ENCODE results near the gene PDE4D. TPM values are rescaled to one million over a fixed set of nuclear protein-coding genes. Genes with fewer than 3 reads are reported as not detected.
A peak's percentile ranks its signal among the peaks of the same experiment; 100 is the strongest.
"Not testable (repeated sequence)": the region's sequence is repeated elsewhere in the genome, so short reads cannot be mapped to it uniquely, and the experiment has no call there.

The PDE4D gene
- total RNA-seq, 4 donors from 2014 or later = 6.0 to 36.2 (median 10.0) TPM

DNA sequence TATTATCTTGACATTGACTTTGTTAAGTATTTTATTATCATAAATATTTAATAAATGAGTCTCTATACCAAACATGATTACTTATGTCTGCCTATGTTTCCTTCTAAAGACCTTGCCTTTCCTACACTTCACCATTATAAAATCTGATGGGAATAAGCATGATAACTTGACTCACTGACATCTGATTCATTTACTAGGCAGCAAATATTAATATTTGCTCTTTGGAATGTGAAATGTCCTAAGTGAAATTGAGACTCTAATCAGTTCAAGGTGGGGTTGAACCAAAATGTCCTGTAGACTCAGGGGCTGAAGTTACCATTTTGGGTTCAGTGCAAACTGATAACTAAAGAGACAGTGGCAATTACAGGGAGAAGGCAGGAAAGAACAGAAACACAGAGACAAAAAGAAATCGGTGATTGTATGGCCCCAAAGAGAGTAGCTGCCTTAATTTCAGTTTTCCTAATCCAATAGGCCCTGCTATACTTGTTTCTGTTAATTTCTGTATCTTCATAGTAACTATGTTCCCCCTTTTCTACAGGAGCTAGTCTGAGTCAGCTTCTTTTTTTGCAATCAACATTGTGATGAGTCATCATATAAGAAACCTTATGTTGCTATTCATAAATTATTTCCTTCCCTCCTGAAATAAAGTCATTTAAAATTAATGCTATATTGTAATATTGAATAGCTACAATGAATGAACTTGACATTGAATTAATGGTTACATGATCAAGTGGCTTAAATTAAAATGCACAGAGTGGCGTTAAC, 296.8 kb downstream of the PDE4D start:
- TF ChIP-seq, protein P1, sequence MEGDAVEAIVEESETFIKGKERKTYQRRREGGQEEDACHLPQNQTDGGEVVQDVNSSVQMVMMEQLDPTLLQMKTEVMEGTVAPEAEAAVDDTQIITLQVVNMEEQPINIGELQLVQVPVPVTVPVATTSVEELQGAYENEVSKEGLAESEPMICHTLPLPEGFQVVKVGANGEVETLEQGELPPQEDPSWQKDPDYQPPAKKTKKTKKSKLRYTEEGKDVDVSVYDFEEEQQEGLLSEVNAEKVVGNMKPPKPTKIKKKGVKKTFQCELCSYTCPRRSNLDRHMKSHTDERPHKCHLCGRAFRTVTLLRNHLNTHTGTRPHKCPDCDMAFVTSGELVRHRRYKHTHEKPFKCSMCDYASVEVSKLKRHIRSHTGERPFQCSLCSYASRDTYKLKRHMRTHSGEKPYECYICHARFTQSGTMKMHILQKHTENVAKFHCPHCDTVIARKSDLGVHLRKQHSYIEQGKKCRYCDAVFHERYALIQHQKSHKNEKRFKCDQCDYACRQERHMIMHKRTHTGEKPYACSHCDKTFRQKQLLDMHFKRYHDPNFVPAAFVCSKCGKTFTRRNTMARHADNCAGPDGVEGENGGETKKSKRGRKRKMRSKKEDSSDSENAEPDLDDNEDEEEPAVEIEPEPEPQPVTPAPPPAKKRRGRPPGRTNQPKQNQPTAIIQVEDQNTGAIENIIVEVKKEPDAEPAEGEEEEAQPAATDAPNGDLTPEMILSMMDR (IDR thresholded peaks at IDR 0.05) = no peak
- TF ChIP-seq POLR2A (IDR thresholded peaks at IDR 0.05) = no peak
- no peaks in the 10 kb centered on the region for H3K36me3 ChIP-seq
- 56 to 65% methylated on average over 2 of the region's 2 CpGs for WGBS, 2 donors
- H3K9me3 ChIP-seq = no peaks in the 10 kb centered on the region
- H3K27me3 ChIP-seq = no peaks in the 10 kb centered on the region
- H3K4me3 ChIP-seq = no peak overlapping the region
- peak overlapping the region in 1 of 4 donors; percentile 1 for H3K27ac ChIP-seq
- H3K4me1 ChIP-seq = peaks cover 0 to 36% (median 16%) of the 10 kb centered on the region in 3 donors
- no peak for DNase-seq
- intact Hi-C loops (cut with DNase I) = no loop called here

DNA sequence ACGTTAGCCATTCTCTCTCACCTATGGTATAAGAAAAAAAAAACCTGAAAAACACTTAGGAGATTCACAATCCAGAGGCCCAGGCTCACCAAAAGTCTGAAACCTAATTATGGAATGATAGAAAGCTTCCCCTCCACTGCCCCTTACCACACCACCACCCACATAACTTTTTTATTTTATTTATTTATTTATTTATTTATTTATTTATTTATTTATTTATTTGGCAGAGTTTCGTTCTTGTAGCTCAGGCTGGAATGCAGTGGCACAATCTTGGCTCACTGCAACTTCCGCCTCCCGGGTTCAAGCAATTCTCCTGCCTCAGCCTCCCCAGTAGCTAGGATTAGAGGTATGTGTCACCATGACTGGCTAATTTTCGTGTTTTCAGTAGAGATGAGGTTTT, 299.4 kb downstream of the PDE4D start:
- H3K36me3 ChIP-seq; DNase-seq; H3K27ac ChIP-seq; H3K4me3 ChIP-seq; intact Hi-C loops (cut with DNase I); H3K27me3 ChIP-seq; H3K9me3 ChIP-seq: not testable (repeated sequence)
- H3K4me1 ChIP-seq = peaks cover 0 to 50% (median 16%) of the 10 kb centered on the region in 3 donors
- 78 to 95% methylated on average over 5 of the region's 5 CpGs for WGBS, 2 donors

DNA sequence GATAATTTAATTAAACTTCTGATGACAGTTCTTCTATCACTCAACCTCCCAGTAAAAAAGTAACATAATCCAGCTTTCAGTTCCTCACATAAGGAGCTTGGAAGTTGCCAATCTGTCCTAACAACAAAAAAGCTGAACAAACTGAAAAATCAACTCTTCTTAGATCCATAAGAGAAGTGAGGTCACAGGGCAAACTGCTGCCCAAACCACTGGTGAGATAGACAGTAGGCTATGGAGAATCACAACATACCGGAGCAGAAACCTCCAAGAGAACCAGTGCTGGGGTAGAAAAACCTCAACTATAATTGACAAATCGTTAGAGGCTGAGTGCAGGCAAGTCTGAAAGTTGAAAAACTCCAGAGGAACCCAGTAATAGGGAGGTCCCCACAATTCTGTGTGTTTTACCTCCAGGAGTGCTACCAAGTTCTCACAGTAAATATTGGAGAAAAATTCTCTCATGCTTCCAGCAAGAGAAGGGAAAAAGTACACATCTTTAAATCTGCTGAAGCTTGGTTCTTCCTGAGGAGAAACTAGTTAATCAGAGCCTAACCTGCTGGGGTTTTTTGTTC, 300.0 kb downstream of the PDE4D start:
- H3K27ac ChIP-seq = no peak overlapping the region
- WGBS, 2 donors = 70 to 86% methylated on average over 2 of the region's 2 CpGs

DNA sequence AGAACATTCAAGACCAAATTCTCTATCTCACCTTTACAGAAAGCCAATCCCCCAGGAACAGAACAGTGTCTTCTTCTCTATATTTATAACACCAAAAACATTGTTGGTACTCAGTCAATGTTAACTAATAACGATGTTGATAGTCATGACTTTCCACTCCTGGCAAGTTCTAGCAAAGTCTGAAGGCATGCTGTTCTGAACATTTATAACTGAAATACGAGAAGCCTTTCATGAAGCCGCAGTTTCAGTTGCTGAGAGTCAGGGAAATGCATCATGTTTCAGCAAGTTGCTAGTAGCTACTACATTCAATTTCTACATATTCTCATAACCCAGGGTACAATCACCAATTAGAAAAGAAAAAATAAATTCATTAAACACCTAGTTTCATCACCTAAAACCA, 301.4 kb downstream of the PDE4D start:
- no peaks in the 10 kb centered on the region for H3K27me3 ChIP-seq
- TF ChIP-seq, protein P1 (IDR thresholded peaks at IDR 0.05) = no peak
- TF ChIP-seq POLR2A (IDR thresholded peaks at IDR 0.05) = no peak
- intact Hi-C loops (cut with DNase I) = no loop called here
- H3K36me3 ChIP-seq = no peaks in the 10 kb centered on the region
- H3K4me3 ChIP-seq = no peak overlapping the region
- peaks cover 0 to 50% (median 17%) of the 10 kb centered on the region in 3 donors for H3K4me1 ChIP-seq
- WGBS, 2 donors = 25 to 32% methylated on average over 3 of the region's 3 CpGs
- H3K9me3 ChIP-seq = no peaks in the 10 kb centered on the region
- DNase-seq = no peak
- H3K27ac ChIP-seq = peak overlapping the region; percentile 17 to 72 (median 57)

More for the DNA sequence above, 300.0 kb downstream of the PDE4D start:
- no peak overlapping the region for H3K4me3 ChIP-seq
- no peaks in the 10 kb centered on the region for H3K36me3 ChIP-seq
- TF ChIP-seq, protein P1 (IDR thresholded peaks at IDR 0.05) = no peak
- no peak for TF ChIP-seq POLR2A (IDR thresholded peaks at IDR 0.05)
- no peaks in the 10 kb centered on the region for H3K27me3 ChIP-seq
- peaks cover 0 to 50% (median 10%) of the 10 kb centered on the region in 3 donors for H3K4me1 ChIP-seq
- no peak for DNase-seq
- intact Hi-C loops (cut with DNase I) = no loop called here
- no peaks in the 10 kb centered on the region for H3K9me3 ChIP-seq

DNA sequence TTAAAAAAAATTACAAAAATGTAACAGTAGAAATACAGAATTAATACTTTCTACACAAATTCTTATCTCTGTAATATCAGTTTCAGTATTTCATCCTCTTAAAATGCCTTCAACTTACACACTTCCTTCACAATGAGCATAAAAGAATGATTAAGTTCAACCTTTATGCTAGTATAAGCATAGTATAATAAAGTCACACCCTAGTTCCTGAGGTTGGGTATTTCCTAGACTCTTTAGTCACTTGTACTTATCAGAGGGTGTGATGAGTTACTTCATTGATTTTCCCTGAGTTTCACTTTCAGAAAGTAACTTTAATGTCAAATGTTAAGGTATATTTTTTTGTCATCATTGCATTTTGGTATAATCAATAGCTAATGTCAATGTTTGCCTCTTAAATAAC, 302.4 kb downstream of the PDE4D start:
- Histone ChIP-seq H3K9me3 (no peaks in the 10 kb centered on the region), H3K27me3 (no peaks in the 10 kb centered on the region), H3K4me3 (no peak overlapping the region), H3K4me1 (peaks cover 0 to 48% (median 13%) of the 10 kb centered on the region in 3 donors), H3K27ac (peak overlapping the region in 3 of 4 donors; percentile 35 to 72 (median 67)), H3K36me3 (no peaks in the 10 kb centered on the region)
- no peak for DNase-seq
- intact Hi-C loops (cut with DNase I) = no loop called here
- TF ChIP-seq, protein P1 (IDR thresholded peaks at IDR 0.05) = no peak
- no peak for TF ChIP-seq POLR2A (IDR thresholded peaks at IDR 0.05)

Data from esophagus squamous epithelium (tissue), 5 donors.